Common myeloid progenitor, CD34-positive (primary cell): ENCODE data around the gene CERT1.

Experiments
- CTCF ChIA-PET: fragments of 350-600 bp; sonication (Branson Sonifier 250); formaldehyde crosslinking; loops from one replicate; lab custom pipeline; 2021; ENCODE audit warnings: antibody characterized with exemption; lab: Charles Lee
- POLR2A ChIA-PET: fragments of 350-600 bp; sonication (Branson Sonifier 250); formaldehyde crosslinking; loops from one replicate; lab custom pipeline; 2021; ENCODE audit warnings: antibody characterized with exemption; lab: Charles Lee
- DNase-seq, 3 donors: peaks; one replicate each; pipeline versions ENCODE4 v3.0.0 to v3.0.0-alpha.2; 2013
- H3K27ac ChIP-seq, 2 experiments: 1 replicate in 1 of 2; 2 replicates in 1 of 2; pipeline ENCODE4 v1.7.0; 2013; ENCODE audit warnings: inconsistent platforms in 2 of 2, low read length in 2 of 2, mild to moderate bottlenecking in 2 of 2, low read depth in 1 of 2, moderate library complexity in 1 of 2; ENCODE audit not compliant: severe bottlenecking in 2 of 2, insufficient read depth in 1 of 2, poor library complexity in 1 of 2
- H3K27me3 ChIP-seq, 5 experiments: replicated peaks in 2 of 5; 1 replicate in 3 of 5; 2 replicates in 2 of 5; pipeline versions ENCODE4 v1.6.1 to v1.7.0; 2013; ENCODE audit warnings: low read length in 4 of 5, mild to moderate bottlenecking in 2 of 5, moderate library complexity in 2 of 5, inconsistent platforms in 1 of 5; ENCODE audit not compliant: insufficient read depth in 5 of 5, control insufficient read depth in 4 of 5
- H3K36me3 ChIP-seq, 4 experiments: 1 replicate in 2 of 4; 2 replicates in 2 of 4; pipeline versions ENCODE4 v1.6.1 to v1.7.0; 2013; ENCODE audit warnings: low read length in 3 of 4, control low read depth in 1 of 4, mild to moderate bottlenecking in 1 of 4; ENCODE audit not compliant: control insufficient read depth in 4 of 4, insufficient read depth in 4 of 4
- H3K4me1 ChIP-seq, 4 experiments: 1 replicate in 3 of 4; 2 replicates in 1 of 4; pipeline versions ENCODE4 v1.6.1 to v1.7.1; 2013; ENCODE audit warnings: low read length in 3 of 4, mild to moderate bottlenecking in 3 of 4, control low read depth in 1 of 4, inconsistent platforms in 1 of 4, moderate library complexity in 1 of 4; ENCODE audit not compliant: control insufficient read depth in 4 of 4, insufficient read depth in 4 of 4; ENCODE audit errors: control extremely low read depth in 1 of 4
- H3K4me3 ChIP-seq, 7 experiments: 1 replicate in 4 of 7; 2 replicates in 3 of 7; pipeline versions ENCODE4 v1.5.1 to v1.7.0; 2013; ENCODE audit warnings: mild to moderate bottlenecking in 7 of 7, low read length in 6 of 7, moderate library complexity in 6 of 7, inconsistent platforms in 2 of 7, low read depth in 2 of 7, control low read depth in 1 of 7; ENCODE audit not compliant: insufficient read depth in 4 of 7, control insufficient read depth in 1 of 7; ENCODE audit errors: extremely low read depth in 1 of 7
- H3K9me3 ChIP-seq, 5 experiments: 1 replicate in 4 of 5; 2 replicates in 1 of 5; pipeline versions ENCODE4 v1.6.1 to v1.7.1; 2013; ENCODE audit warnings: low read length in 4 of 5, mild to moderate bottlenecking in 2 of 5, inconsistent platforms in 1 of 5, low read depth in 1 of 5, moderate library complexity in 1 of 5; ENCODE audit not compliant: control insufficient read depth in 4 of 5, insufficient read depth in 2 of 5; ENCODE audit errors: control extremely low read depth in 1 of 5
- WGBS: methylation state at CpG from one replicate; pipeline ENCODE4 v1.1.5; 2013; ENCODE audit not compliant: insufficient coverage; 5-methylcytosine and 5-hydroxymethylcytosine counted together

Gene CERT1

GRCh38 chr5:75363726-75364495 is 147.5 kb downstream of the CERT1 start:
- ChIA-PET CTCF (interaction anchor here (0.8 to 1.7 kb wide), 4 partner anchors 9 to 22 kb away, joined by 3 read pairs; no protein-coding TSS in a partner anchor), POLR2A (no interaction called here)
- Histone ChIP-seq H3K9me3 (no peaks in the 10 kb centered on the region), H3K36me3 (peaks cover 8 to 46% (median 28%) of the 10 kb centered on the region in 4 experiments), H3K4me3 (no peak overlapping the region), H3K27me3 (no peaks in the 10 kb centered on the region), H3K4me1 (no peaks in the 10 kb centered on the region), H3K27ac (no peak overlapping the region)
- peak in 1 of 3 donors; percentile 3 for DNase-seq
- 91% methylated on average over 7 of the region's 8 CpGs for WGBS

- Histone ChIP-seq H3K4me3 (no peak overlapping the region), H3K9me3 (no peaks in the 10 kb centered on the region), H3K27me3 (no peaks in the 10 kb centered on the region), H3K4me1 (no peaks in the 10 kb centered on the region), H3K27ac (no peak overlapping the region), H3K36me3 (peaks cover 12 to 55% (median 32%) of the 10 kb centered on the region in 4 experiments)
- POLR2A ChIA-PET = no interaction called here
- CTCF ChIA-PET = interaction anchor here (0.9 to 1.7 kb wide), 2 partner anchors 19 to 23 kb away, joined by 3 read pairs; no protein-coding TSS in a partner anchor
- no peak for DNase-seq
- 98% methylated on average over 5 of the region's 5 CpGs for WGBS
These were observed 148.3 kb downstream of the CERT1 start for GRCh38 chr5:75363111-75363510.

- no peaks in the 10 kb centered on the region for H3K4me1 ChIP-seq
- H3K27me3 ChIP-seq = no peaks in the 10 kb centered on the region
- peaks cover 13 to 60% (median 37%) of the 10 kb centered on the region in 4 experiments for H3K36me3 ChIP-seq
- H3K4me3 ChIP-seq = no peak overlapping the region
- H3K9me3 ChIP-seq = no peaks in the 10 kb centered on the region
- ChIA-PET POLR2A (no interaction called here), CTCF (interaction anchor here (1.7 kb wide), 1 partner anchor 18 kb away, joined by 3 read pairs; no protein-coding TSS in a partner anchor)
- 93% methylated on average over 3 of the region's 4 CpGs for WGBS
- no peak overlapping the region for H3K27ac ChIP-seq
- no peak for DNase-seq
These were observed 148.9 kb downstream of the CERT1 start for GRCh38 chr5:75362474-75362975.

- no peaks in the 10 kb centered on the region for H3K4me1 ChIP-seq
- H3K27me3 ChIP-seq = no peaks in the 10 kb centered on the region
- no peaks in the 10 kb centered on the region for H3K9me3 ChIP-seq
- H3K27ac ChIP-seq = no peak overlapping the region
- ChIA-PET CTCF (no interaction called here), POLR2A (no interaction called here)
- WGBS = 100% methylated on average over 2 of the region's 4 CpGs
- no peak overlapping the region for H3K4me3 ChIP-seq
- H3K36me3 ChIP-seq = peaks cover 22 to 73% (median 48%) of the 10 kb centered on the region in 4 experiments
- DNase-seq = no peak
These were observed 150.1 kb downstream of the CERT1 start for GRCh38 chr5:75361310-75361709.

GRCh38 chr5:75358117-75358516 is 153.3 kb downstream of the CERT1 start:
- no peaks in the 10 kb centered on the region for H3K9me3 ChIP-seq
- no peak overlapping the region for H3K4me3 ChIP-seq
- WGBS = no CpG with 5 or more reads among the region's 3 CpGs
- no peaks in the 10 kb centered on the region for H3K27me3 ChIP-seq
- H3K27ac ChIP-seq = no peak overlapping the region
- DNase-seq = no peak
- peaks cover 30 to 92% (median 65%) of the 10 kb centered on the region in 4 experiments for H3K36me3 ChIP-seq
- ChIA-PET POLR2A (no interaction called here), CTCF (no interaction called here)
- no peaks in the 10 kb centered on the region for H3K4me1 ChIP-seq

GRCh38 chr5:75356719-75357118 is 154.7 kb downstream of the CERT1 start:
- Histone ChIP-seq H3K27ac (no peak overlapping the region), H3K9me3 (no peaks in the 10 kb centered on the region), H3K4me1 (no peaks in the 10 kb centered on the region), H3K36me3 (peaks cover 34 to 94% (median 64%) of the 10 kb centered on the region in 4 experiments), H3K27me3 (no peaks in the 10 kb centered on the region), H3K4me3 (no peak overlapping the region)
- CTCF ChIA-PET = no interaction called here
- 100% methylated on average over 2 of the region's 7 CpGs for WGBS
- POLR2A ChIA-PET = interaction anchor here (0.6 kb wide), 1 partner anchor 9 kb away, joined by 3 read pairs; no protein-coding TSS in a partner anchor
- no peak for DNase-seq

- no peak for DNase-seq
- WGBS = 94% methylated on average over 5 of the region's 6 CpGs
- ChIA-PET POLR2A (no interaction called here), CTCF (no interaction called here)
- Histone ChIP-seq H3K36me3 (peaks cover 37 to 96% (median 64%) of the 10 kb centered on the region in 4 experiments), H3K27ac (no peak overlapping the region), H3K9me3 (no peaks in the 10 kb centered on the region), H3K27me3 (no peaks in the 10 kb centered on the region), H3K4me1 (no peaks in the 10 kb centered on the region), H3K4me3 (no peak overlapping the region)
These were observed 156.2 kb downstream of the CERT1 start for GRCh38 chr5:75355236-75355635.
